Astrocyte (in vitro differentiated cells and primary cell): ENCODE results near the gene XPO6. TPM values are rescaled to one million over a fixed set of nuclear protein-coding genes. Genes with fewer than 3 reads are reported as not detected.

Source experiments
- DNase-seq: peaks from one replicate; pipeline ENCODE4 v3.0.0-alpha.2; 2010; ENCODE audit warnings: low read depth
- FAIRE-seq: peaks from 2 replicates; lab custom pipeline; 2011; peaks lifted over from hg19 to GRCh38; lab: Jason Lieb, UNC
- H2AFZ ChIP-seq: 2 replicates; pipeline ENCODE4 v1.6.0; 2012; ENCODE audit warnings: low read depth, low read length, inconsistent platforms
- H3K27ac ChIP-seq: 2 replicates; pipeline ENCODE4 v1.5.1; 2011; ENCODE audit warnings: low read depth, low read length, inconsistent platforms
- H3K27me3 ChIP-seq: 2 replicates; pipeline ENCODE4 v1.6.0; 2011; ENCODE audit warnings: low read length, inconsistent platforms; ENCODE audit not compliant: insufficient read depth
- H3K36me3 ChIP-seq: 2 replicates; pipeline ENCODE4 v1.5.1; 2011; ENCODE audit warnings: low read length, inconsistent platforms; ENCODE audit not compliant: insufficient read depth
- H3K4me1 ChIP-seq: 2 replicates; pipeline ENCODE4 v1.5.1; 2011; ENCODE audit warnings: low read length, inconsistent platforms; ENCODE audit not compliant: insufficient read depth
- H3K4me2 ChIP-seq: 2 replicates; pipeline ENCODE4 v1.6.0; 2012; ENCODE audit warnings: low read length, inconsistent platforms
- H3K4me3 ChIP-seq: 2 replicates; pipeline ENCODE4 v1.5.1; 2011; ENCODE audit warnings: low read depth, mild to moderate bottlenecking, low read length, inconsistent platforms; ENCODE audit not compliant: insufficient read depth
- H3K79me2 ChIP-seq: 2 replicates; pipeline ENCODE4 v1.6.0; 2012; ENCODE audit warnings: mild to moderate bottlenecking, low read length, inconsistent platforms; ENCODE audit not compliant: insufficient read depth
- H3K9ac ChIP-seq: 2 replicates; pipeline ENCODE4 v1.6.0; 2012; ENCODE audit warnings: mild to moderate bottlenecking, low read length, inconsistent platforms
- H3K9me3 ChIP-seq: 2 replicates; pipeline ENCODE4 v1.5.1; 2012; ENCODE audit warnings: low read depth, mild to moderate bottlenecking, low read length, inconsistent platforms; ENCODE audit not compliant: insufficient read depth
- H4K20me1 ChIP-seq: 2 replicates; pipeline ENCODE4 v1.6.0; 2012; ENCODE audit warnings: low read length, inconsistent platforms; ENCODE audit not compliant: insufficient read depth
- H3K27ac Mint-ChIP-seq: one replicate; pipeline ENCODE4 v1.8.0; 2021; ENCODE audit warnings: mild to moderate bottlenecking, mixed read lengths; ENCODE audit not compliant: unreplicated experiment
- H3K27me3 Mint-ChIP-seq: one replicate; pipeline ENCODE4 v1.8.0; 2021; ENCODE audit warnings: low read depth, mixed read lengths; ENCODE audit not compliant: unreplicated experiment
- H3K36me3 Mint-ChIP-seq: one replicate; pipeline ENCODE4 v1.8.0; 2021; ENCODE audit warnings: low read depth, mixed read lengths; ENCODE audit not compliant: unreplicated experiment
- H3K4me1 Mint-ChIP-seq: one replicate; pipeline ENCODE4 v1.8.0; 2021; ENCODE audit warnings: low read depth, mixed read lengths; ENCODE audit not compliant: unreplicated experiment
- H3K4me3 Mint-ChIP-seq: one replicate; pipeline ENCODE4 v1.8.0; 2021; ENCODE audit warnings: mild to moderate bottlenecking, moderate library complexity, mixed read lengths; ENCODE audit not compliant: unreplicated experiment
- H3K9me3 Mint-ChIP-seq: one replicate; pipeline ENCODE4 v1.8.0; 2021; ENCODE audit warnings: mild to moderate bottlenecking, mixed read lengths; ENCODE audit not compliant: unreplicated experiment
- EZH2 ChIP-seq: IDR thresholded peaks from 2 replicates; pipeline ENCODE4 v1.6.1; 2012; ENCODE audit warnings: mild to moderate bottlenecking, low read length, inconsistent platforms; ENCODE audit not compliant: insufficient read depth
- total RNA-seq: library from RNA; stranded (reverse); gene quantifications from 2 replicates; pipeline ENCODE4 v1.2.1, GENCODE V29; 2021
- TF ChIP-seq, protein P1 (sequence below): IDR thresholded peaks from 2 replicates; pipeline ENCODE4 v1.5.1; 2011; ENCODE audit warnings: low read depth, mild to moderate bottlenecking, inconsistent platforms, low read length, moderate library complexity; ENCODE audit not compliant: insufficient read depth

The XPO6 gene
- total RNA-seq, 1 donor from 2014 or later, result 135 TPM

DNA sequence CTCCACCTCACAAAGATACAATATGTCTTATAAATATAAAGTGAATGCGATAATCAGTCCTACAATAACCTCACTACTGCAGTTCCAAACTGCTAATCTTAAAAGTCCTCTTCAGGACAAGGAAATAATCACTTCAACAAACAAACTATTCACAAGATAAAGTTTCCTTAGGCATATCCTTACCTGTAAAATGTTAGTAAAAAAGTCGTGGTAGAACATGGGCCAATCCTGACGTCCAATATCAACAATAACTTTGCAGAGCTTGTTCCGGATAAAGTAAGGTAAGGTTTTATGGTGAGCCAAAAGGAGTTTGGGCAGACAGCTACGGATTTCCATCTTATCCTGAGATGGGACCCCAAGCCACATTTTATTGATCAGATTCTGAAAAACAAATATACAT, 36.0 kb downstream of the XPO6 start:
- FAIRE-seq (no peak), DNase-seq (no peak)
- no peaks in the 10 kb centered on the region for H3K9me3 ChIP-seq
- H4K20me1 ChIP-seq, result peaks cover 82% of the 10 kb centered on the region
- no peak overlapping the region for H3K9ac ChIP-seq
- H3K27ac ChIP-seq, result no peak overlapping the region
- H3K27me3 ChIP-seq, result no peaks in the 10 kb centered on the region
- H3K79me2 ChIP-seq, result peaks cover 93% of the 10 kb centered on the region
- peaks cover 18% of the 10 kb centered on the region for H3K4me1 Mint-ChIP-seq
- peaks cover 26% of the 10 kb centered on the region for H3K36me3 Mint-ChIP-seq
- TF ChIP-seq, protein P1, sequence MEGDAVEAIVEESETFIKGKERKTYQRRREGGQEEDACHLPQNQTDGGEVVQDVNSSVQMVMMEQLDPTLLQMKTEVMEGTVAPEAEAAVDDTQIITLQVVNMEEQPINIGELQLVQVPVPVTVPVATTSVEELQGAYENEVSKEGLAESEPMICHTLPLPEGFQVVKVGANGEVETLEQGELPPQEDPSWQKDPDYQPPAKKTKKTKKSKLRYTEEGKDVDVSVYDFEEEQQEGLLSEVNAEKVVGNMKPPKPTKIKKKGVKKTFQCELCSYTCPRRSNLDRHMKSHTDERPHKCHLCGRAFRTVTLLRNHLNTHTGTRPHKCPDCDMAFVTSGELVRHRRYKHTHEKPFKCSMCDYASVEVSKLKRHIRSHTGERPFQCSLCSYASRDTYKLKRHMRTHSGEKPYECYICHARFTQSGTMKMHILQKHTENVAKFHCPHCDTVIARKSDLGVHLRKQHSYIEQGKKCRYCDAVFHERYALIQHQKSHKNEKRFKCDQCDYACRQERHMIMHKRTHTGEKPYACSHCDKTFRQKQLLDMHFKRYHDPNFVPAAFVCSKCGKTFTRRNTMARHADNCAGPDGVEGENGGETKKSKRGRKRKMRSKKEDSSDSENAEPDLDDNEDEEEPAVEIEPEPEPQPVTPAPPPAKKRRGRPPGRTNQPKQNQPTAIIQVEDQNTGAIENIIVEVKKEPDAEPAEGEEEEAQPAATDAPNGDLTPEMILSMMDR, result no peak
- no peak for TF ChIP-seq EZH2
- no peaks in the 10 kb centered on the region for H3K9me3 Mint-ChIP-seq
- no peak overlapping the region for H3K4me3 ChIP-seq
- H3K4me2 ChIP-seq, result no peak overlapping the region
- H2AFZ ChIP-seq, result no peak overlapping the region
- H3K27ac Mint-ChIP-seq, result no peak overlapping the region
- no peak overlapping the region for H3K4me3 Mint-ChIP-seq
- H3K27me3 Mint-ChIP-seq, result no peaks in the 10 kb centered on the region
- H3K4me1 ChIP-seq, result peaks cover 10% of the 10 kb centered on the region
- peaks cover 27% of the 10 kb centered on the region for H3K36me3 ChIP-seq

DNA sequence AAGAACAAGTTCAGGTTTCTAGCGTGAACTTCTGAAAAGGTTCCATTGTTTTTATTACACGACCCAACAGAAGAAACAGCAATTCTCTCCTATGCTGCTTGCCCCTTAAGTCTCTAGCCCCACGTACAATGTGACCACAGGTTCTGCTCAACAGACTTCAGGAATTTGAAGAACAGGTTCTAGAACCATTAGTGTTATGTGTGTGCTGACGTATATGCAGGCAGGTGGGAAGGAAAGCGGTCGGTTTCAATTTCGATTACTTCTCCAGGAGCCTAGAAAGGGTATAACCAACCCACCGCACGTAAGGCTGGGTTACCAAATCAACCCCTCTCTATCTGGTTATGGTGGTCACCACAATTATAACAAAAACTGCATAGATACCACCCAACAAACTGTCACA, 39.4 kb downstream of the XPO6 start:
- Mint-ChIP-seq H3K4me3 (no peak overlapping the region), H3K27me3 (no peaks in the 10 kb centered on the region), H3K27ac (no peak overlapping the region), H3K4me1 (peaks cover 5% of the 10 kb centered on the region), H3K9me3 (no peaks in the 10 kb centered on the region), H3K36me3 (peaks cover 28% of the 10 kb centered on the region)
- H3K79me2 ChIP-seq, result peaks cover 70% of the 10 kb centered on the region
- H2AFZ ChIP-seq, result no peak overlapping the region
- H3K36me3 ChIP-seq, result peaks cover 34% of the 10 kb centered on the region
- DNase-seq (no peak), FAIRE-seq (no peak)
- H3K4me3 ChIP-seq, result no peak overlapping the region
- H3K4me2 ChIP-seq, result no peak overlapping the region
- no peak overlapping the region for H3K9ac ChIP-seq
- no peak overlapping the region for H3K27ac ChIP-seq
- H3K9me3 ChIP-seq, result no peaks in the 10 kb centered on the region
- no peaks in the 10 kb centered on the region for H3K27me3 ChIP-seq
- H4K20me1 ChIP-seq, result peaks cover 63% of the 10 kb centered on the region
- peaks cover 1% of the 10 kb centered on the region for H3K4me1 ChIP-seq
- TF ChIP-seq, protein P1, result no peak
- TF ChIP-seq EZH2, result no peak

DNA sequence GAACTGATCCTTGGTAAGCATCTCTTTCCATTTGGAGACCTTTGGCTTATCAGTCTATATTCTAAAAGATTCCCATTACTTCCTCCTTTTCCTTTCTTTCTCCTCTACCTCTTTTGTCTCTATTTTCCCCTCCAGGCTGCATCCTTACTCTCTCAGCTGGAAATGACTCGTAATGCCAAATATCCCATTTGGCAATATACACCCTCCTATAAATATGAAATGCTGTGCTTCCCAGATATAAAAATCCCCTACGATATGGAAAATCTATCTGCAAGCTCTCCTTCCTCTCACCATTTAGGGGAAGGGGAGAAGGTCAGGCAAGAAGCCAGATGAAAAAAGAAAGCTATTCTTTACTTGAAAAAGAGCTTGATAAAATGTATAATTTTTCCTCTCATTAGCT, 39.9 kb downstream of the XPO6 start:
- H3K36me3 ChIP-seq, result peaks cover 32% of the 10 kb centered on the region
- H3K36me3 Mint-ChIP-seq, result peaks cover 27% of the 10 kb centered on the region

More for the DNA sequence above, 39.9 kb downstream of the XPO6 start:
- Histone ChIP-seq H3K27ac (no peak overlapping the region), H3K4me1 (peaks cover 7% of the 10 kb centered on the region), H3K9ac (no peak overlapping the region), H3K4me2 (no peak overlapping the region), H3K4me3 (no peak overlapping the region), H3K79me2 (peaks cover 65% of the 10 kb centered on the region), H3K27me3 (no peaks in the 10 kb centered on the region), H2AFZ (no peak overlapping the region), H4K20me1 (peaks cover 67% of the 10 kb centered on the region), H3K9me3 (no peaks in the 10 kb centered on the region)
- TF ChIP-seq EZH2, result no peak
- TF ChIP-seq, protein P1, result no peak
- H3K4me1 Mint-ChIP-seq, result peaks cover 9% of the 10 kb centered on the region
- H3K4me3 Mint-ChIP-seq, result no peak overlapping the region
- no peaks in the 10 kb centered on the region for H3K27me3 Mint-ChIP-seq
- DNase-seq, result no peak
- no peak for FAIRE-seq
- no peak overlapping the region for H3K27ac Mint-ChIP-seq
- H3K9me3 Mint-ChIP-seq, result no peaks in the 10 kb centered on the region
